Measurements from ENCODE around the gene SERAC1.
"Not testable (repeated sequence)": the region's sequence is repeated elsewhere in the genome, so short reads cannot be mapped to it uniquely, and the experiment has no call there.

SERAC1 gene

DNA sequence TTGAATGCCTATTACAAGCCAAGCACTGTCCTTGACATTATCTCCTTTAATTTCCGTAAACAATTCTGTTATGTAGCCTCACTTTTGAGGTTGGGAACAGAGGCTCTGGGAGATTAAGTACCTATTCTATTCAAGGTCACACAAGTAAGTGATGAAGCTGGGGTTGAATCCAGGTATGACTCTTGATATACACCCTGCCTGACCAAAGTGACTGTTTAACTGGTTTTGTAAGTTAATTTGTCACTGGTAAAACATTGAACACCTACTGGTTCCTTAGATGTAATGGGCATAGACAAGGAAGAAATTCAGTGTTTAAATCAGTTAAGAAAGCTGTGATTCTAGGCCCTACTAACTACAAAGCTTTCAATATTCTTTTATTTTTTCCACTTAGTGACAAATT is 23.0 kb upstream of the SERAC1 start:
- no peak overlapping the region for H3K4me3 Mint-ChIP-seq
- H3K4me1 Mint-ChIP-seq: no peaks in the 10 kb centered on the region
- ATAC-seq (replicated peaks; ENCODE audit: extremely low read depth, poor library complexity, severe bottlenecking): no peak
- no peaks in the 10 kb centered on the region for H3K9me3 Mint-ChIP-seq
- no peak for DNase-seq (ENCODE audit: low spot score in 2 of 2)
- H3K27ac Mint-ChIP-seq (ENCODE audit: low read depth): no peak overlapping the region
- H3K27me3 Mint-ChIP-seq: no peaks in the 10 kb centered on the region
- H3K36me3 Mint-ChIP-seq (ENCODE audit: insufficient read depth): peaks cover 19% of the 10 kb centered on the region

- Mint-ChIP-seq H3K9me3 (no peaks in the 10 kb centered on the region), H3K36me3 (ENCODE audit: insufficient read depth) (peaks cover 23% of the 10 kb centered on the region), H3K4me1 (no peaks in the 10 kb centered on the region), H3K4me3 (no peak overlapping the region), H3K27me3 (no peaks in the 10 kb centered on the region), H3K27ac (ENCODE audit: low read depth) (no peak overlapping the region)
- DNase-seq (ENCODE audit: low spot score in 2 of 2): no peak
- ATAC-seq (replicated peaks; ENCODE audit: extremely low read depth, poor library complexity, severe bottlenecking): no peak
Measured at GRCh38 chr6:158188591-158188990, 20.5 kb upstream of the SERAC1 start.

DNA sequence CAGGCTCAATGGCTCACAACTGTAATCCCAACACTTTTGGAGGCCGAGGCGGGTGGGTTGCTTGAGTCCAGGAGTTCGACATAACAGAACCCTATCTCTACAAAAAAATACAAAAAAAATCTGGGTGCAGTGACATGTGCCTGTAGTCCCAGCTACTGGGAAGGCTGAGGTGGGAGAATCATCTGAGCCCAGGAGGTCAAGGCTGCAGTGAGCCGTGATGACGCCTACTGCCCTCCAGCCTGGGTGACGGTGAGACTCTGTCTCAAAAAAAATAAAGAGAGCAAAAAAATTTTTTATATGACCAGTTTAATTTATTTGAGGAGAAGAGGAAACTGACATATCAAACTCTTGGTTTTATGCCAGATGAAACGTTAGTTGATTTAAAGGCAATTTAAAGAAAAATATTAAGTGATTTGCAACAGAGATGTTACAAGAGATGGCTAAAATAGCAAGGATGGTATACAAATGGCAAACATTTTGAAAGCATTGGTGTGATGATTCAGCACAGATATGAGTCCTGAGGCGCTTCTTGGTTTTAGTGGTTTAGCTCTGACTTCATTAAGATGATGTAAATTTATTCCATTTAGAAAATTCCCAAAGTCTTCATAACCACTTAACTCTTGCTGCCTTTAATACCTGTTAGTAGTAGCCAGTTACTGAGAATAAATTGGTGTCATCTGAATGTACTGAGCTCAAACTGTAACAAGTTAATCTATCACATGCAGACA is 17.8 kb upstream of the SERAC1 start:
- no peaks in the 10 kb centered on the region for H3K27me3 Mint-ChIP-seq
- DNase-seq (ENCODE audit: low spot score in 2 of 2) (no peak), ATAC-seq (replicated peaks; ENCODE audit: extremely low read depth, poor library complexity, severe bottlenecking) (no peak)
- peaks cover 11% of the 10 kb centered on the region for H3K36me3 Mint-ChIP-seq (ENCODE audit: insufficient read depth)
- no peak overlapping the region for H3K27ac Mint-ChIP-seq (ENCODE audit: low read depth)
- H3K9me3 Mint-ChIP-seq: no peaks in the 10 kb centered on the region
- no peak overlapping the region for H3K4me3 Mint-ChIP-seq
- peaks cover 19% of the 10 kb centered on the region for H3K4me1 Mint-ChIP-seq

GRCh38 chr6:158184608-158185007 is 16.5 kb upstream of the SERAC1 start:
- H3K36me3 Mint-ChIP-seq (ENCODE audit: insufficient read depth): peaks cover 13% of the 10 kb centered on the region
- H3K27ac Mint-ChIP-seq (ENCODE audit: low read depth): no peak overlapping the region
- ATAC-seq (replicated peaks; ENCODE audit: extremely low read depth, poor library complexity, severe bottlenecking): no peak
- no peaks in the 10 kb centered on the region for H3K27me3 Mint-ChIP-seq
- no peak for DNase-seq (ENCODE audit: low spot score in 2 of 2)
- H3K4me3 Mint-ChIP-seq: no peak overlapping the region
- peaks cover 32% of the 10 kb centered on the region for H3K4me1 Mint-ChIP-seq
- no peaks in the 10 kb centered on the region for H3K9me3 Mint-ChIP-seq

DNA sequence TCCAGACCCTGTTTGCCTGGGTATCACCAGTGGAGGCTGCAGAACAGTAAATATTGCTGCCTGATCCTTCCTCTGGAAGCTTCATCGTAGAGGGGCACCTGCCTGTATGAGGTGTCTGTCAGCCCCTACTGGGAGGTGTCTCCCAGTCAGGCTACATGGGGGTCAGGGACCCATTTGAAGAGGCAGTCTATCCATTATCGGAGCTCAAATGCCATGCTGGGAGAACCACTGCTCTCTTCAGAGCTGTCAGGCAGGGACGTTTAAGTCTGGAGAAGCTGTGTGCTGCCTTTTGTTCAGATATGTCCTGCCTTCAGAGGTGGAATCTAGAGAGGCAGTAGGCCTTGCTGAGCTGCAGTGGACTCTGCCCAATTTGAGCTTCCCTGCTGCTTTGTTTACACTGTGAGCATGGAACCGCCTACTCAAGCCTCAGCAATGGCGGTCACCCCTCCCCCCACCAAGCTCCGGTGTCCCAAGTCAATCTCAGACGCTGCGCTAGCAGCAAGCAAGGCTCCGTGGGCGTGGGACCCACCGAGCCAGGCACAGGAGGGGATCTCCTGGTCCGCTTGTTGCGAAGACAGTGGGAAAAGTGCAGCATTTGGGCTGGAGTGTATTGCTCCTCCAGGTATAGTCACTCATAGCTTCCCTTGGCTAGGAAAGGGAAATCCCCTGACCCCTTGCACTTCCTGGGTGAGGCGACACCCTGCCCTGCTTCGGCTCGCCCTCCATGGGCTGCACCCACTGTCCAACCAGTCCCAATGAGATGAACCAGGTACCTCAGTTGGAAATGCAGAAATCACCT is 15.3 kb upstream of the SERAC1 start:
- H3K4me3 Mint-ChIP-seq; H3K9me3 Mint-ChIP-seq; DNase-seq (ENCODE audit: low spot score in 2 of 2); ATAC-seq (replicated peaks; ENCODE audit: extremely low read depth, poor library complexity, severe bottlenecking); H3K27me3 Mint-ChIP-seq; H3K27ac Mint-ChIP-seq (ENCODE audit: low read depth): not testable (repeated sequence)
- Mint-ChIP-seq H3K4me1 (peaks cover 42% of the 10 kb centered on the region), H3K36me3 (ENCODE audit: insufficient read depth) (peaks cover 13% of the 10 kb centered on the region)

DNA sequence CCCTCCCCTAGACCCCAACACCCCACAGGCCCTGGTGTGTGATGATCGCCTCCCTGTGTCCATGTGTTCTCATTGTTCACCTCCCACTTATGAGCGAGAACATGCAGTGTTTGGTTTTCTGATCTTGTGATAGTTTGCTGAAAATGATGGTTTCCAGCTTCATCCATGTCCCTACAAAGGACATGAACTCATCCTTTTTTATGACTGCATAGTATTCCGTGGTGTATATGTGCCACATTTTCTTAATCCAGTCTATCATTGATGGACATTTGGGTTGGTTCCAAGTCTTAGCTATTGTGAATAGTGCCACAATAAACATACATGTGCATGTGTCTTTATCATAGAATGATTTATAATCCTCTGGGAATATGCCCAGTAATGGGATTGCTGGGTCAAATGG is 9.7 kb upstream of the SERAC1 start:
- not testable (repeated sequence) for DNase-seq (ENCODE audit: low spot score in 2 of 2); H3K27ac Mint-ChIP-seq (ENCODE audit: low read depth); H3K27me3 Mint-ChIP-seq; H3K36me3 Mint-ChIP-seq (ENCODE audit: insufficient read depth); H3K4me3 Mint-ChIP-seq; ATAC-seq (replicated peaks; ENCODE audit: extremely low read depth, poor library complexity, severe bottlenecking); H3K9me3 Mint-ChIP-seq
- peaks cover 50% of the 10 kb centered on the region for H3K4me1 Mint-ChIP-seq

DNA sequence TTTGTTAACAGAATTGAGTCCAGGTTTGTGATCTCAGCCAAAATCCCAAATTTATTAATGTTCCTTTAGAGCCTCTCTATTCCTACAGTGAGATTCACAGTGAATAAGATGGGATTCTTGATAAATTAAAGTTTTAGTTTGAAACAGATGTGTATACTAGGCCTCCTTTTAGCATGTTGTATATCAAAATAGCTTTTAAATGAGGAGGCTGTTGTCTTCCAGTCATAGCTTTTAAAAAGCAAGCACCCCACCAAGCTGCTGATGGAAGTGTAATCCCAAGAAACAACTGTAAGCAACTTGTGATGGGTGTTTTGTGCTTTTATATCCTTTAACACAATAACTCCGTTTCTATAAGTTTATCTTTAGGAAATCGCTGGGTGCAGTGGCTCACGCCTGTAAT is 7.0 kb upstream of the SERAC1 start:
- Mint-ChIP-seq H3K36me3 (ENCODE audit: insufficient read depth) (peaks cover 3% of the 10 kb centered on the region), H3K4me1 (peaks cover 37% of the 10 kb centered on the region), H3K4me3 (no peak overlapping the region), H3K27me3 (no peaks in the 10 kb centered on the region), H3K27ac (ENCODE audit: low read depth) (no peak overlapping the region), H3K9me3 (no peaks in the 10 kb centered on the region)
- no peak for DNase-seq (ENCODE audit: low spot score in 2 of 2)
- ATAC-seq (replicated peaks; ENCODE audit: extremely low read depth, poor library complexity, severe bottlenecking): no peak

- no peak for ATAC-seq (replicated peaks; ENCODE audit: extremely low read depth, poor library complexity, severe bottlenecking)
- H3K36me3 Mint-ChIP-seq (ENCODE audit: insufficient read depth): peaks cover 3% of the 10 kb centered on the region
- DNase-seq (ENCODE audit: low spot score in 2 of 2): no peak
- H3K27ac Mint-ChIP-seq (ENCODE audit: low read depth): no peak overlapping the region
- no peaks in the 10 kb centered on the region for H3K27me3 Mint-ChIP-seq
- no peaks in the 10 kb centered on the region for H3K9me3 Mint-ChIP-seq
- no peak overlapping the region for H3K4me3 Mint-ChIP-seq
- H3K4me1 Mint-ChIP-seq: peaks cover 32% of the 10 kb centered on the region
Measured at GRCh38 chr6:158174514-158174913, 6.5 kb upstream of the SERAC1 start.

- Mint-ChIP-seq H3K36me3 (ENCODE audit: insufficient read depth) (peaks cover 3% of the 10 kb centered on the region), H3K9me3 (no peaks in the 10 kb centered on the region), H3K4me3 (no peak overlapping the region), H3K4me1 (peaks cover 28% of the 10 kb centered on the region), H3K27ac (ENCODE audit: low read depth) (no peak overlapping the region), H3K27me3 (no peaks in the 10 kb centered on the region)
- ATAC-seq (replicated peaks; ENCODE audit: extremely low read depth, poor library complexity, severe bottlenecking) (no peak), DNase-seq (ENCODE audit: low spot score in 2 of 2) (no peak)
Measured at GRCh38 chr6:158174024-158174423, 6.0 kb upstream of the SERAC1 start.

DNA sequence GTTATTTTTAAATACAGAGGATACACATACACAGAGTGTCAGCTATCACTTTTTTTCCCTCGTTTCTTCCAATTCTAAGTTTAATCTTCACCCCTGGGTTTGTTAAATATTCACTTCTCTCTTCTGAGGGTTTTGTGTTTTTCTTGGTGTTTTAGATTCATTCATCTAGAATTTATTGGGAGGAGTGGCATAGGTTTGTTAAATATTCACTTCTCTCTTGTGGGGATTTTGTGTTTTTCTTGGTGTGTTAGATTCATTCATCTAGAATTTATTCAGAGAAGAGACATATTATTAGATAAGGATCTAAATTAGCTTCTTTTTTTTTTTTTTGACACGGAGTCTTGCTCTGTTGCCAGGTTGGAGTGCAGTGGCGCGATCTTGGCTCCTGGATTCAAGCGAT is 3.9 kb upstream of the SERAC1 start:
- H3K36me3 Mint-ChIP-seq (ENCODE audit: insufficient read depth): peaks cover 9% of the 10 kb centered on the region
- H3K9me3 Mint-ChIP-seq: no peaks in the 10 kb centered on the region
- H3K4me1 Mint-ChIP-seq: peaks cover 27% of the 10 kb centered on the region
- ATAC-seq (replicated peaks; ENCODE audit: extremely low read depth, poor library complexity, severe bottlenecking): no peak
- DNase-seq (ENCODE audit: low spot score in 2 of 2): no peak
- H3K4me3 Mint-ChIP-seq: no peak overlapping the region
- no peak overlapping the region for H3K27ac Mint-ChIP-seq (ENCODE audit: low read depth)
- no peaks in the 10 kb centered on the region for H3K27me3 Mint-ChIP-seq

- no peak overlapping the region for H3K4me3 Mint-ChIP-seq
- H3K9me3 Mint-ChIP-seq: no peaks in the 10 kb centered on the region
- peaks cover 34% of the 10 kb centered on the region for H3K4me1 Mint-ChIP-seq
- ATAC-seq (replicated peaks; ENCODE audit: extremely low read depth, poor library complexity, severe bottlenecking) (no peak), DNase-seq (ENCODE audit: low spot score in 2 of 2) (no peak)
- H3K27ac Mint-ChIP-seq (ENCODE audit: low read depth): no peak overlapping the region
- no peaks in the 10 kb centered on the region for H3K27me3 Mint-ChIP-seq
- peaks cover 9% of the 10 kb centered on the region for H3K36me3 Mint-ChIP-seq (ENCODE audit: insufficient read depth)
Measured at GRCh38 chr6:158170656-158171081, 2.6 kb upstream of the SERAC1 start.

- DNase-seq (ENCODE audit: low spot score in 2 of 2); H3K4me3 Mint-ChIP-seq; H3K27ac Mint-ChIP-seq (ENCODE audit: low read depth); H3K36me3 Mint-ChIP-seq (ENCODE audit: insufficient read depth); ATAC-seq (replicated peaks; ENCODE audit: extremely low read depth, poor library complexity, severe bottlenecking); H3K9me3 Mint-ChIP-seq; H3K27me3 Mint-ChIP-seq: not testable (repeated sequence)
- H3K4me1 Mint-ChIP-seq: peaks cover 38% of the 10 kb centered on the region
Measured at GRCh38 chr6:158169634-158170033, 1.6 kb upstream of the SERAC1 start.

GRCh38 chr6:158165919-158166416 is 2.1 kb downstream of the SERAC1 start:
- H3K27ac Mint-ChIP-seq (ENCODE audit: low read depth): no peak overlapping the region
- H3K36me3 Mint-ChIP-seq (ENCODE audit: insufficient read depth): peaks cover 6% of the 10 kb centered on the region
- ATAC-seq (replicated peaks; ENCODE audit: extremely low read depth, poor library complexity, severe bottlenecking): no peak

More at GRCh38 chr6:158165919-158166416, 2.1 kb downstream of the SERAC1 start:
- peaks cover 17% of the 10 kb centered on the region for H3K4me1 Mint-ChIP-seq
- H3K27me3 Mint-ChIP-seq: no peaks in the 10 kb centered on the region
- no peak overlapping the region for H3K4me3 Mint-ChIP-seq
- no peak for DNase-seq (ENCODE audit: low spot score in 2 of 2)
- H3K9me3 Mint-ChIP-seq: no peaks in the 10 kb centered on the region
